ENCODE data around the gene ABCF2. TPM values are rescaled to one million over a fixed set of nuclear protein-coding genes. Genes with fewer than 3 reads are reported as not detected.

ABCF2 gene
- total RNA-seq, 1 donor from 2014 or later, result 78.8 TPM

GRCh38 chr7:151242159-151243044, 15.4 kb upstream of the ABCF2 start:
- DNase-seq (ENCODE audit: low read depth, low spot score), result no peak

GRCh38 chr7:151241755-151242096, 14.7 kb upstream of the ABCF2 start:
- no peak for DNase-seq (ENCODE audit: low read depth, low spot score)

GRCh38 chr7:151240942-151241754, 14.1 kb upstream of the ABCF2 start:
- DNase-seq (ENCODE audit: low read depth, low spot score), result no peak

GRCh38 chr7:151240536-151240935, 13.5 kb upstream of the ABCF2 start:
- no peak for DNase-seq (ENCODE audit: low read depth, low spot score)

DNA sequence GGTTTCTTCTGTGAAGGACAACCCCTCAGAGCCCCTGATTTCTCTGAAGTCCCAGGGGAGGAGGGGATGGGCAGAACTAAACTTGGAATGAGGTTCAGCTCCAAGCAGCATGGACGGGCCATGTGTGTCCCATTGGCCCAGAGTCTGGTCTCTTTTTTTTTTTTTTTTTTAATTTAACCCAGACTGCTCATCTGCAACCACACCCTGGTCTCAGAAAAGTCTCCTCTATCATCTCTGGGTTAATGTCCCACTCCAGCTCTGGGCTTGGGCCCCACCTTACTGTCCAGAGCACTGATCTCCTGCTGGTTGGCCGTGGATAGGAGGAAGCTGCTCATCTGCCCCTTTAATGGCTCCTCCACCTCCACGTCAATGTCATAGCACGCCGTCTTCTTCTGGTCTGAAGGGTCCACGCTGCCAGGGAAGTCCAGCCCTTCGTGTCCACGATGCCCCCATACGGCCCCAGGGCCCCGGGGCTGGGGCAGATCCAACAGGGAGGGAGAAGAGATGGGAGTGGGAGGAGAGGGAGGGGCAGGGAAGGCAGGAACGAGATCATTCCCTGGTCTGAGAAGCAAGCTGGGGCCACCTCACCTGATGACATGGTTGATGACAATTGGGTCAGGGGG, 12.9 kb upstream of the ABCF2 start:
- DNase-seq (ENCODE audit: low read depth, low spot score), result no peak

DNA sequence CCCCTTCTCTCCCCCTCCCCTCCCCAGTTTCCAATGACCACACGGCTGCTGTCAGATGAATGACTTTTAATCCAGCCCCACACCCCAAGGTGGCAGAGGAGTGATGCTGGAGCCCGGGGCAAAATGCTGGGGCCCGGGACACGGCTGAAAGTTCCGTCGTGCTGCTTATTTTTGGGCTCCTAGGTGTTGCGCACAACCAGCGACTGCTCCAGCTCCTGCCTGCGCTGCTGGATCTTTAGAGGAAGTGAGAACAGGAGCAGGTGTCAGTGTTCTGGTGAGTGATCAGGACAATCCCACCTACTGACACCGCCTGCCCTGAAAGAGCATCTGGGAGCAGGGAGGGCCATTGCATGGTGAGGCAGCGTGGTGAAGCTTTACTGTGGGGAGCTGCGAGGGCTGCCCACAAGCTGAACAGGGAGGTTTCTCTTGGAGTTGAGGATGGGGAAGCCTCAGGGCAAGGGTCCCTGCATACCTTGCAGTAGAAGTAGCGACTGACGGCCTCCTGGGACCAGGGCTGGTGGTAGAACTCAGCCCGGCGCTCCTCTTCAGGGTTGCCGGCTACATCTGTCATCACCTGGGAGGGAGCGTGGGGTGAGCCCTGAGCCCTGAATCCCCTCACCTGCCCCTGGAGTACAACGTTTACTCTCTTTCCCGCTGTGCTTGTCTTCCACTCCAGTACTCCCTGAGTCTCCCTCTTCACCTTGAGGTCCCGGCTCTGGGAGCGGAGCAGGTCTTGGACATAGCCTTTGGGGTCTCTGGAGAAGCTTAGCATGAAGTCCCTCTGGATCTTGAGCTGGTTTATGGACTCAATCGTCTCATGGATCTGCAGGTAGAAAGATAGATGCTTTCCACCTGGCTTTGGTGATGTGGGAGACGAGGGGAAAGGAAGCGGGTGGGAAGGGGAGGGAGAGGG, 12.2 kb upstream of the ABCF2 start:
- DNase-seq (ENCODE audit: low read depth, low spot score), result no peak

DNA sequence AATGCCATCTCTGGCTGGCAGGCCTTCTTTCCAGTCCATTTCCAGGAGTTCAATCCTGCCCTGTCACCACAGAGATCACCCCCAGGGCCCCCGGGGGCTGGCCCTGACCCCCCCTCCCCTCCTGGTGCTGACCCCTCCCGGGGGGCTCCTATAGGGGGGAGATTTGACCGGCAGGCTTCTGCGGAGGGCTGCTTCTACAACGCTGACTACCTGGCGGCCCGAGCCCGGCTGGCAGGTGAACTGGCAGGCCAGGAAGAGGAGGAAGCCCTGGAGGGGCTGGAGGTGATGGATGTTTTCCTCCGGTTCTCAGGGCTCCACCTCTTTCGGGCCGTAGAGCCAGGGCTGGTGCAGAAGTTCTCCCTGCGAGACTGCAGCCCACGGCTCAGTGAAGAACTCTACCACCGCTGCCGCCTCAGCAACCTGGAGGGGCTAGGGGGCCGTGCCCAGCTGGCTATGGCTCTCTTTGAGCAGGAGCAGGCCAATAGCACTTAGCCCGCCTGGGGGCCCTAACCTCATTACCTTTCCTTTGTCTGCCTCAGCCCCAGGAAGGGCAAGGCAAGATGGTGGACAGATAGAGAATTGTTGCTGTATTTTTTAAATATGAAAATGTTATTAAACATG, 11.3 kb upstream of the ABCF2 start:
- no peak for DNase-seq (ENCODE audit: low read depth, low spot score)

DNA sequence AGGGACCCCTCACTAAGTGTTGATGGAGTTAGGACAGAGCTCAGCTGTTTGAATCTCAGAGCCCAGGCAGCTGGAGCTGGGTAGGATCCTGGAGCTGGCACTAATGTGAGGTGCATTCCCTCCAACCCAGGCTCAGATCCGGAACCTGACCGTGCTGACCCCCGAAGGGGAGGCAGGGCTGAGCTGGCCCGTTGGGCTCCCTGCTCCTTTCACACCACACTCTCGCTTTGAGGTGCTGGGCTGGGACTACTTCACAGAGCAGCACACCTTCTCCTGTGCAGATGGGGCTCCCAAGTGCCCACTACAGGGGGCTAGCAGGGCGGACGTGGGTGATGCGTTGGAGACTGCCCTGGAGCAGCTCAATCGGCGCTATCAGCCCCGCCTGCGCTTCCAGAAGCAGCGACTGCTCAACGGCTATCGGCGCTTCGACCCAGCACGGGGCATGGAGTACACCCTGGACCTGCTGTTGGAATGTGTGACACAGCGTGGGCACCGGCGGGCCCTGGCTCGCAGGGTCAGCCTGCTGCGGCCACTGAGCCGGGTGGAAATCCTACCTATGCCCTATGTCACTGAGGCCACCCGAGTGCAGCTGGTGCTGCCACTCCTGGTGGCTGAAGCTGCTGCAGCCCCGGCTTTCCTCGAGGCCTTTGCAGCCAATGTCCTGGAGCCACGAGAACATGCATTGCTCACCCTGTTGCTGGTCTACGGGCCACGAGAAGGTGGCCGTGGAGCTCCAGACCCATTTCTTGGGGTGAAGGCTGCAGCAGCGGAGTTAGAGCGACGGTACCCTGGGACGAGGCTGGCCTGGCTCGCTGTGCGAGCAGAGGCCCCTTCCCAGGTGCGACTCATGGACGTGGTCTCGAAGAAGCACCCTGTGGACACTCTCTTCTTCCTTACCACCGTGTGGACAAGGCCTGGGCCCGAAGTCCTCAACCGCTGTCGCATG, 10.5 kb upstream of the ABCF2 start:
- no peak for DNase-seq (ENCODE audit: low read depth, low spot score)

DNA sequence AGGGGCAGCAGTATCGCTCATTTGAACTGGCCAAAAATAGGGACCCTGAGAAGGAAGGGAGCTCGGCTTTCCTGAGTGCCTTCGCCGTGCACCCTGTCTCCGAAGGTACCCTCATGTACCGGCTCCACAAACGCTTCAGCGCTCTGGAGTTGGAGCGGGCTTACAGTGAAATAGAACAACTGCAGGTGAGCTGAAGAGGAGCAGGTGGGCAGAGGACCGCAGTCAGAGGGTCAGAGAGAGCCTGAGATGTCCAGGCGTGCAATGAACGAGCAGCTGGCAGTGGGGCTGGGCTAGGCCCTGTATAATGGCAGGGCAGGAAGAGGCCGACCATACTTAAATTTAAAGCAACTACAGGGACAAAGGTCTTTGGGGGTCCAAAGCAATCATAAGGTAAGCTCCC, 9.4 kb upstream of the ABCF2 start:
- DNase-seq (ENCODE audit: low read depth, low spot score), result no peak

GRCh38 chr7:151235091-151235787, 8.2 kb upstream of the ABCF2 start:
- no peak for DNase-seq (ENCODE audit: low read depth, low spot score)

GRCh38 chr7:151233804-151234203, 6.8 kb upstream of the ABCF2 start:
- no peak for DNase-seq (ENCODE audit: low read depth, low spot score)

DNA sequence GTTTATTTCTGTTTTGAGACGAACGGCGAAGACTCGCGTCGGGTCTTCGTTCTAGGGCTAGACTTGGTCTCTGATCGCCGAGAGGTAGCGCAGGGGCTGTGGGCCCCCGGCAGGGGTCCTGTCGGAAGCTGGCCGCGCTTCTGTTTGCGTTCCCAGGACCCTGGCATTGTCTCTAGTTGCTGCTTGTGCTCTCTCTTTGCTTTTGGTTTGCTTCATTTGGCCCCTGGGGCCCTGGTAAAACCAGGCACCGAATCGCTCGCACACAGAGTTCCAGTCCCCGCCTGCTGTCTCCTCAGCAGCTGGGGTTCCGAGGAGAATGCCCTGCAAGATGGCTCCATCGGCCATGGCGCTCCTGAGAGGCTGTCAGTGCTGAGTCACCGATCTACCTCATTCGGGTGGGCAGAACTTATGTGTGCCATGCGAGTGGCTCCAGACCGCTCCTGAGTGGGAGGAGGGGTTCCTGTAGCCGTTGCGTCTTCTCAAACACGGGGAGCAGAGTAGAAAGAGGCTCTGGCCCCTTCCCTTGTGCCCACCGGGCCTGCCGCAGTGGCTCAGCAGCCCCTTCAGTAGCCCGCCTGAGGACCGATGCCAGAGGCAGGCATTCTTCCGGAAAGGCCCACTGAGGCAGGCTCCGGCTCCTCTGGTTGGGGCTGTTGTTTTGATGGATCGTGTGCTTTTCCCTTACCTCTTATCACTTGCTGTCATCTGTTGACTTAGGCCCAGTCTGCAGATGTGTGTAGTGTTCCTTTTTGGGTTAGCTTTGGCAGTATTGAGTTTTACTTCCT, 6.1 kb upstream of the ABCF2 start:
- DNase-seq (ENCODE audit: low read depth, low spot score), result peak; percentile 60

DNA sequence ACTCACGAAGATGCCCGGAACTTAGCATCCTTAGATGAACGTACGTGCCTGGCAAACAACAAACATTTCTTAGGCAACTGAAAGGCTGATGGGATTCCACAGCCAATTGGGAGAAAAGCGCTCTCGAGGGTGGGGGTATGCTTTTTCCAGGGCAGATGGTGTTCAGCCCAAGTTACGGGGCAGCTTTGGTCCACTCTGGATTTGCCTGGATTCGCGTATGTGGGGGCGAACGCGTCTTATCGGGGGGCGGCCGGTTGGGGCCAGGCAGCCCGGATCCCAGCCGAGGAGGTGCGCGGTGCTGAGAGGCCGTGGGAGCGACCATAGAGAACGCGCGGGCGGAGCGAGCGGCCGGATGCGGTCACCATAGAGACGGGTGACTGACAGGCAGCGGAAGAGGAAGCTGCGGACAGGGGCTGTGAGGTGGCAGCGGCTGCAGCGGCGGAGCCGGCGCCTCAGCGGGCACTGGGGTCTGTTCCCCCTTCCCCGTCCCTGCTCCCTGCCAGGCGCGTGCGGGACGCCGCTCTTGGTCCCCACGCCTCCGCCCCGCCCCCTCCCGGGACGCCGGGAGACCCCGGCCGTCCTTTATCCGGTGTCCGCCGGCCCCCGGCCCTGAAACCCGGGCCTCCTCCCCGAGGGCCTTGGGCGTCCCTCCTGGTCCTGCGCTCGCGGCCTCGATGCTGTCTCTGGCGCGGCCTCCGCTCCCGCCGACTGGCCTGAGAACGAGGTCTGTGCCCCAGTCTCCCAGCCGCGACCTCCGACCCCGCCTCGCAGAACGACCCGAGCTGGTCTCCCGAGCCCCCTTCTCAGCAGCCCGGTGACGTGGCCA, 5.3 kb upstream of the ABCF2 start, which contains the start of gene CHPF2:
CHPF2 (plus strand) TSS at position 393 of the 826 bp plus-strand sequence. CDS start 1,529 bp downstream, outside the sequence.
- DNase-seq (ENCODE audit: low read depth, low spot score), result peak; percentile 57

DNA sequence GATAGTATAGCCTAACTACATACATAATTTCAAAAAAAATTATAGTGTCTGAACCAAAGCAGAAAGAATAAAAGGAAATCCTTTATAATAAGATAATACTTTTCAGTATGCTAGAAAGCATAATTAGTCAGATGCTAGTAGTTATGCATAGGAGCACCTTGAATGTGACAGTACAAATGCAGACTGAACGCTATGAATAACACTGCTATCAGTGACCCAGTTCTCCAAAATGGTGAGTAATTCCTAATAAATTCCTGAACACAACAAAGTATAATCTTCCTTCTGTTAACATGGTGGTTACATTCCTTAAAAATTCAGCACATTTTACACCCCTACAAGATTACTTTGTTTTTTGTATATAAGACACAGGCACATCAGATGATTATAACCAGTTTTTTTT, 4.1 kb upstream of the ABCF2 start:
- DNase-seq (ENCODE audit: low read depth, low spot score), result no peak

- DNase-seq (ENCODE audit: low read depth, low spot score), result no peak
Observed at GRCh38 chr7:151229249-151229648, 2.2 kb upstream of the ABCF2 start.

- DNase-seq (ENCODE audit: low read depth, low spot score), result no peak
Observed at GRCh38 chr7:151228024-151228866, 1.2 kb upstream of the ABCF2 start.
